HepG2 (cell line): ENCODE data around the gene ATP2B3. TPM values are rescaled to one million over a fixed set of nuclear protein-coding genes. Genes with fewer than 3 reads are reported as not detected.

Experiments used
- ATAC-seq: fragments of 200-7000 bp; cut with Tn5 transposase; 3 replicates; pipeline ENCODE4 v1.9.1; 2020; ENCODE audit warnings: mild to moderate bottlenecking, moderate library complexity
- BruUV-seq: library from RNA; stranded (reverse); fragments of 400-500 nt; replicated peaks from 2 replicates; lab custom pipeline; 2021; lab: Mats Ljungman, UMichigan
- CTCF ChIA-PET: fragments of 300-600 bp; formaldehyde crosslinking; extraction: SDS; loops from one replicate; lab custom pipeline; 2021; ENCODE audit warnings: low total read pairs, inconsistent platforms, low intra/inter-chr PET ratio; lab: Yijun Ruan, JAX
- POLR2A ChIA-PET: fragments of 350-600 bp; sonication (Branson Sonifier 250); formaldehyde crosslinking; loops from one replicate; lab custom pipeline; 2020; ENCODE audit warnings: antibody characterized with exemption, inconsistent platforms; lab: Yijun Ruan, JAX
- DNase-seq: peaks from one replicate; pipeline ENCODE4 v3.0.0-alpha.2; 2015; ENCODE audit warnings: low spot score
- FAIRE-seq: peaks from 3 replicates; lab custom pipeline; 2011; peaks lifted over from hg19 to GRCh38; lab: Jason Lieb, UNC
- H2AFZ ChIP-seq: one replicate; pipeline ENCODE4 v1.6.1; 2011; ENCODE audit warnings: low read length, inconsistent platforms
- H3K27ac ChIP-seq: fragments of 300-600 bp; 3 replicates; pipeline ENCODE4 v1.8.0; 2011; ENCODE audit warnings: mixed run types, mild to moderate bottlenecking, mixed read lengths, low read length, inconsistent platforms; ENCODE audit not compliant: insufficient read depth; ENCODE audit errors: extremely low read length
- H3K27me3 ChIP-seq, 2 experiments: fragments of 200-600 bp in 1 of 2; 2 replicates in 1 of 2; 3 replicates in 1 of 2; pipeline versions ENCODE4 v1.6.0 to v1.8.0; 2011; ENCODE audit warnings: low read length in 2 of 2, mild to moderate bottlenecking in 2 of 2, moderate library complexity in 2 of 2, inconsistent platforms in 1 of 2; ENCODE audit not compliant: insufficient read depth in 2 of 2, control insufficient read depth in 1 of 2
- H3K36me3 ChIP-seq, 2 experiments: fragments of 200-600 bp in 1 of 2; replicated peaks in 1 of 2; 2 replicates in 1 of 2; 3 replicates in 1 of 2; pipeline versions ENCODE4 v1.5.1 to v1.8.0; 2011; ENCODE audit warnings: low read length in 2 of 2, inconsistent platforms in 1 of 2; ENCODE audit not compliant: insufficient read depth in 2 of 2, control insufficient read depth in 1 of 2
- H3K4me1 ChIP-seq: 2 replicates; pipeline ENCODE4 v1.5.1; 2012; ENCODE audit warnings: low read length, inconsistent platforms; ENCODE audit not compliant: insufficient read depth
- H3K4me2 ChIP-seq: 2 replicates; pipeline ENCODE4 v1.6.0; 2011; ENCODE audit warnings: low read depth, low read length, inconsistent platforms
- H3K4me3 ChIP-seq, 3 experiments: fragments of 200-600 bp in 1 of 3; sonication (generic), shearing (Covaris generic) in 1 of 3; replicated peaks in 1 of 3; 2 replicates each; pipeline ENCODE4 v1.5.1; 2011 to 2016; ENCODE audit warnings: low read length in 3 of 3, inconsistent platforms in 2 of 3, low read depth in 2 of 3, mild to moderate bottlenecking in 2 of 3, control low read depth in 1 of 3, mixed read lengths in 1 of 3; ENCODE audit not compliant: insufficient read depth in 1 of 3
- H3K79me2 ChIP-seq: one replicate; pipeline ENCODE4 v1.6.1; 2011; ENCODE audit warnings: low read length, inconsistent platforms; ENCODE audit not compliant: insufficient read depth
- H3K9ac ChIP-seq: 2 replicates; pipeline ENCODE4 v1.6.0; 2011; ENCODE audit warnings: mild to moderate bottlenecking, low read depth, low read length, inconsistent platforms; ENCODE audit not compliant: insufficient read depth
- H3K9me3 ChIP-seq: 2 replicates; pipeline ENCODE4 v1.5.1; 2012; ENCODE audit warnings: mild to moderate bottlenecking, low read length
- H4K20me1 ChIP-seq: 2 replicates; pipeline ENCODE4 v1.6.0; 2011; ENCODE audit warnings: inconsistent platforms, mild to moderate bottlenecking, low read length, moderate library complexity; ENCODE audit not compliant: insufficient read depth
- POLR2A ChIP-seq, 2 experiments: IDR thresholded peaks; 2 replicates each; pipeline ENCODE4 v1.6.1; 2011; ENCODE audit warnings: low read depth in 2 of 2, low read length in 2 of 2, mild to moderate bottlenecking in 1 of 2, moderate library complexity in 1 of 2; ENCODE audit not compliant: insufficient read depth in 1 of 2
- WGBS: methylation state at CpG from one replicate; pipeline ENCODE4 v1.1.6; 2017; ENCODE audit warnings: low lambda C conversion rate; 5-methylcytosine and 5-hydroxymethylcytosine counted together
- in situ Hi-C: cut with HindIII; loops from 2 replicates; pipeline ENCODE4 v1.10.0; 2017; ENCODE audit warnings: low pct_unique_long_range_greater_than_20kb; ENCODE audit not compliant: extremely low pct_ligation_motif_present
- intact Hi-C: fragments of 100-400 bp; cut with micrococcal nuclease; formaldehyde crosslinking; loops from one replicate; pipeline ENCODE4 v1.10.0; 2022; ENCODE audit not compliant: unreplicated experiment
- polyA plus RNA-seq, 8 experiments: library from polyadenylated mRNA; depleted of rRNA in 3 of 8; stranded (reverse) in 7 of 8; unstranded in 1 of 8; fragments of >200 nt; fragmentation: Illumina TruSeq in 4 of 8; extraction: Trizol in 4 of 8; gene quantifications; 2 replicates each; pipeline versions ENCODE4 v1.2.1 to v1.2.3, GENCODE V29; 2011 to 2016; ENCODE audit warnings: low read depth in 4 of 8, missing spikeins in 1 of 8, mixed read lengths in 1 of 8; ENCODE audit not compliant: insufficient read depth in 1 of 8
- total RNA-seq, 5 experiments: library from RNA; depleted of rRNA; stranded (reverse); fragments of >200 nt; fragmentation: Illumina TruSeq; extraction: Trizol; gene quantifications; 2 replicates each; pipeline ENCODE4 v1.2.3, GENCODE V29; 2016; ENCODE audit warnings: low read depth in 1 of 5
- TF ChIP-seq, protein P1 (sequence below): sonication (generic); formaldehyde crosslinking; IDR thresholded peaks from 2 replicates; pipeline ENCODE4 v1.5.0; 2020; ENCODE audit warnings: missing genetic modification reagents

ATP2B3 gene
- total and polyA plus RNA-seq, 2 of the 13 experiments (the other 11 are each of a cell fraction or from before 2014, with no cell fraction given): not detected

DNA sequence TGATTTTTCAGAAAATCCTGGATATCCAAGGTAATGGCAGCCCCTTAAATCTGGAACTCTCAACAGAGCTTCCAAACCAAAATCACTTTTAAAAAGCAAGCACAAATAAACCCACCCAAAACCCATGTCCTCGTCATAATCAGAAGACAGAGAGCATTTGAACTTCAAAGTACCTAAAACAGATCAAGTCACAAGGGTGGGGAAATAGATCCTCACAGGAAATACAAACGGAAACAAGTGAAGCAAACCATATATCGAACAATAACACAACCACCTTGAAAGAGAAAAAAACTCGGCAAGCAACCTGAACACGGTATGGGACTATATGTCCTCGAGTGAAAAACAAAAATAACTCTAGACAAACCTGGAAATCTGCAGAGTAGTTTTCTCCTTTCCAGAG, 97.4 kb downstream of the ATP2B3 start:
- Histone ChIP-seq H3K9ac (no peak overlapping the region), H3K36me3 (no peaks in the 10 kb centered on the region), H3K9me3 (no peaks in the 10 kb centered on the region), H3K27me3 (no peaks in the 10 kb centered on the region), H4K20me1 (no peaks in the 10 kb centered on the region), H3K4me3 (no peak overlapping the region), H3K27ac (no peak overlapping the region), H3K79me2 (no peaks in the 10 kb centered on the region), H2AFZ (no peak overlapping the region), H3K4me2 (no peak overlapping the region), H3K4me1 (peaks cover 18% of the 10 kb centered on the region)
- TF ChIP-seq, protein P1, sequence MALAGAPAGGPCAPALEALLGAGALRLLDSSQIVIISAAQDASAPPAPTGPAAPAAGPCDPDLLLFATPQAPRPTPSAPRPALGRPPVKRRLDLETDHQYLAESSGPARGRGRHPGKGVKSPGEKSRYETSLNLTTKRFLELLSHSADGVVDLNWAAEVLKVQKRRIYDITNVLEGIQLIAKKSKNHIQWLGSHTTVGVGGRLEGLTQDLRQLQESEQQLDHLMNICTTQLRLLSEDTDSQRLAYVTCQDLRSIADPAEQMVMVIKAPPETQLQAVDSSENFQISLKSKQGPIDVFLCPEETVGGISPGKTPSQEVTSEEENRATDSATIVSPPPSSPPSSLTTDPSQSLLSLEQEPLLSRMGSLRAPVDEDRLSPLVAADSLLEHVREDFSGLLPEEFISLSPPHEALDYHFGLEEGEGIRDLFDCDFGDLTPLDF (CRISPR knock-in tag): no peak
- intact Hi-C loops (no loop called here), in situ Hi-C loops (loop anchor here (5.0 kb wide), 1 partner anchor 32 kb away; the partner anchor contains the start of gene DUSP9)
- ChIA-PET CTCF (no interaction called here), POLR2A (interaction anchor here (6.2 to 9.1 kb wide), 2 partner anchors 11 to 34 kb away, joined by 96 to 144 read pairs; partner anchors contain the start of gene DUSP9)
- 95% methylated on average over 6 of the region's 6 CpGs for WGBS
- BruUV-seq: no TSS peak
- DNase-seq (no peak), ATAC-seq (no peak), FAIRE-seq (no peak)

DNA sequence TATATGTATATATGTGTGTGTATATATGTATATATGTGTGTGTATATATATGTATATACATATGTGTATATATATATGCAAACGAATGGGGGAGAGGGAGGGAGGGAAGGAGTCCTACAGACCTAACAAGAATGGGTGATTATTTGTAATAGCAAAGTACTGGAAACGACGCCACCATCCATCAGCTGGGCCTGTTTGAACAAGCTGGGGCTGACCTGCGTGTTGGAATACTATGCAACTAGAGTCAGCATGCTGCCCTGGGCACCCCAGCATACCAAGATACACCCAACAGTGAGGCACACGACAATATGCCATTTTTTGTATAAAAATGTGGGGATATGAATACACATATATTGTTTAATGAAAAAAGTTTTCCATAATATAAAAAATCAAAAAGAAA, 103.1 kb downstream of the ATP2B3 start:
- intact Hi-C loops (no loop called here), in situ Hi-C loops (no loop called here)
- CTCF ChIA-PET: no interaction called here
- ATAC-seq (no peak), FAIRE-seq (no peak), DNase-seq (no peak)
- H2AFZ ChIP-seq: no peak overlapping the region
- H3K79me2 ChIP-seq: peaks cover 20% of the 10 kb centered on the region
- H4K20me1 ChIP-seq: no peaks in the 10 kb centered on the region
- no peak overlapping the region for H3K4me3 ChIP-seq
- 92% methylated on average over 5 of the region's 5 CpGs for WGBS
- H3K9ac ChIP-seq: no peak overlapping the region
- TF ChIP-seq POLR2A (IDR thresholded peaks at IDR 0.05; ENCODE audit: insufficient read depth in 1 of 2, low read depth in 2 of 2, low read length in 2 of 2): no peak
- H3K4me2 ChIP-seq: no peak overlapping the region
- no peaks in the 10 kb centered on the region for H3K27me3 ChIP-seq
- no peaks in the 10 kb centered on the region for H3K9me3 ChIP-seq
- H3K4me1 ChIP-seq: peaks cover 48% of the 10 kb centered on the region
- BruUV-seq: no TSS peak
- peak overlapping the region; percentile 22 for H3K27ac ChIP-seq
- POLR2A ChIA-PET: no interaction called here
- H3K36me3 ChIP-seq: no peaks in the 10 kb centered on the region
